A673 (cell line): Measurements from ENCODE around the gene TDG.

Experiments used
- EZH2 ChIP-seq: fragments of 200-600 bp; sonication (generic); IDR thresholded peaks from 2 replicates; pipeline ENCODE4 v1.6.1; 2017; ENCODE audit warnings: borderline replicate concordance, low read depth, mild to moderate bottlenecking, mixed read lengths, antibody characterized with exemption, low read length; ENCODE audit not compliant: poor library complexity, severe bottlenecking
- TF ChIP-seq, protein P1 (sequence below): fragments of 300-800, 200-600 bp; sonication (generic); conservative IDR thresholded peaks from 2 replicates; pipeline ENCODE4 v1.5.1; 2017; ENCODE audit warnings: low read depth, mild to moderate bottlenecking, antibody characterized with exemption, low read length, moderate library complexity, mixed read lengths

GRCh38 chr12:103969391-103969790 lies 3.7 kb downstream of the TDG start:
- TF ChIP-seq, protein P1, sequence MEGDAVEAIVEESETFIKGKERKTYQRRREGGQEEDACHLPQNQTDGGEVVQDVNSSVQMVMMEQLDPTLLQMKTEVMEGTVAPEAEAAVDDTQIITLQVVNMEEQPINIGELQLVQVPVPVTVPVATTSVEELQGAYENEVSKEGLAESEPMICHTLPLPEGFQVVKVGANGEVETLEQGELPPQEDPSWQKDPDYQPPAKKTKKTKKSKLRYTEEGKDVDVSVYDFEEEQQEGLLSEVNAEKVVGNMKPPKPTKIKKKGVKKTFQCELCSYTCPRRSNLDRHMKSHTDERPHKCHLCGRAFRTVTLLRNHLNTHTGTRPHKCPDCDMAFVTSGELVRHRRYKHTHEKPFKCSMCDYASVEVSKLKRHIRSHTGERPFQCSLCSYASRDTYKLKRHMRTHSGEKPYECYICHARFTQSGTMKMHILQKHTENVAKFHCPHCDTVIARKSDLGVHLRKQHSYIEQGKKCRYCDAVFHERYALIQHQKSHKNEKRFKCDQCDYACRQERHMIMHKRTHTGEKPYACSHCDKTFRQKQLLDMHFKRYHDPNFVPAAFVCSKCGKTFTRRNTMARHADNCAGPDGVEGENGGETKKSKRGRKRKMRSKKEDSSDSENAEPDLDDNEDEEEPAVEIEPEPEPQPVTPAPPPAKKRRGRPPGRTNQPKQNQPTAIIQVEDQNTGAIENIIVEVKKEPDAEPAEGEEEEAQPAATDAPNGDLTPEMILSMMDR: no peak
- no peak for TF ChIP-seq EZH2
